H9 (cell line): ENCODE measurements around the gene ZNF71. TPM values are rescaled to one million over a fixed set of nuclear protein-coding genes. Genes with fewer than 3 reads are reported as not detected.

Experiments
- DNase-seq: peaks from one replicate; pipeline ENCODE4 v3.0.0-alpha.2; 2017
- H2AFZ ChIP-seq: one replicate; pipeline ENCODE4 v1.6.1; 2013; ENCODE audit warnings: mild to moderate bottlenecking, low read length, control low read depth, moderate library complexity
- H2AK5ac ChIP-seq: 2 replicates; pipeline ENCODE4 v1.6.1; 2013; ENCODE audit warnings: low read length, control low read depth, mixed read lengths; ENCODE audit not compliant: insufficient read length
- H2BK120ac ChIP-seq: one replicate; pipeline ENCODE4 v1.6.1; 2013; ENCODE audit warnings: low read depth, mild to moderate bottlenecking, low read length, control low read depth, inconsistent platforms; ENCODE audit not compliant: poor library complexity, severe bottlenecking
- H2BK12ac ChIP-seq: 2 replicates; pipeline ENCODE4 v1.6.1; 2013; ENCODE audit warnings: low read length, control low read depth, mixed read lengths, low read depth; ENCODE audit not compliant: insufficient read length
- H2BK15ac ChIP-seq: 2 replicates; pipeline ENCODE4 v1.6.1; 2013; ENCODE audit warnings: low read depth, low read length, control low read depth
- H2BK20ac ChIP-seq: one replicate; pipeline ENCODE4 v1.6.1; 2013; ENCODE audit warnings: low read depth, mild to moderate bottlenecking, low read length, control low read depth, inconsistent platforms; ENCODE audit not compliant: poor library complexity, severe bottlenecking
- H2BK5ac ChIP-seq: 2 replicates; pipeline ENCODE4 v1.6.1; 2013; ENCODE audit warnings: low read length, control low read depth, mixed read lengths; ENCODE audit not compliant: insufficient read length
- H3K14ac ChIP-seq: 2 replicates; pipeline ENCODE4 v1.6.1; 2013; ENCODE audit warnings: low read length, control low read depth; ENCODE audit not compliant: insufficient read depth
- H3K18ac ChIP-seq: 2 replicates; pipeline ENCODE4 v1.6.1; 2013; ENCODE audit warnings: low read depth, mild to moderate bottlenecking, mixed read lengths, low read length, control low read depth; ENCODE audit not compliant: insufficient read length
- H3K23ac ChIP-seq: 2 replicates; pipeline ENCODE4 v1.6.1; 2013; ENCODE audit warnings: low read length, control low read depth, mixed read lengths, low read depth; ENCODE audit not compliant: insufficient read length
- H3K23me2 ChIP-seq: 2 replicates; pipeline ENCODE4 v1.6.1; 2013; ENCODE audit warnings: low read depth, mild to moderate bottlenecking, mixed read lengths, low read length, control low read depth; ENCODE audit not compliant: insufficient read length, poor library complexity, severe bottlenecking
- H3K27ac ChIP-seq: 2 replicates; pipeline ENCODE4 v1.5.1; 2013; ENCODE audit warnings: low read length, control low read depth, mixed read lengths, low read depth; ENCODE audit not compliant: insufficient read length
- H3K27me3 ChIP-seq: 2 replicates; pipeline ENCODE4 v1.6.1; 2013; ENCODE audit warnings: low read length, control low read depth, inconsistent platforms; ENCODE audit not compliant: insufficient read depth
- H3K4ac ChIP-seq: 2 replicates; pipeline ENCODE4 v1.6.1; 2013; ENCODE audit warnings: low read depth, mild to moderate bottlenecking, control low read depth, inconsistent platforms, low read length, moderate library complexity
- H3K4me1 ChIP-seq: 2 replicates; pipeline ENCODE4 v1.6.1; 2013; ENCODE audit warnings: low read length, control low read depth, inconsistent platforms; ENCODE audit not compliant: insufficient read depth
- H3K4me2 ChIP-seq: 2 replicates; pipeline ENCODE4 v1.6.1; 2013; ENCODE audit warnings: low read length, control low read depth, mixed read lengths; ENCODE audit not compliant: insufficient read length, insufficient read depth
- H3K56ac ChIP-seq: 2 replicates; pipeline ENCODE4 v1.6.1; 2013; ENCODE audit warnings: low read depth, mild to moderate bottlenecking, mixed read lengths, low read length, control low read depth; ENCODE audit not compliant: insufficient read length
- H3K79me1 ChIP-seq: 2 replicates; pipeline ENCODE4 v1.6.1; 2013; ENCODE audit warnings: low read depth, mild to moderate bottlenecking, moderate library complexity, low read length, control low read depth, inconsistent platforms; ENCODE audit not compliant: insufficient read depth, poor library complexity, severe bottlenecking
- H3K79me2 ChIP-seq: 2 replicates; pipeline ENCODE4 v1.6.1; 2013; ENCODE audit warnings: low read length, control low read depth, inconsistent platforms; ENCODE audit not compliant: insufficient read depth
- H3K9ac ChIP-seq: 2 replicates; pipeline ENCODE4 v1.6.1; 2013; ENCODE audit warnings: low read length, control low read depth, mixed read lengths; ENCODE audit not compliant: insufficient read length; ENCODE audit errors: extremely low read depth
- H3K9me3 ChIP-seq: one replicate; pipeline ENCODE4 v1.6.1; 2013; ENCODE audit warnings: low read depth, low read length, inconsistent platforms; ENCODE audit not compliant: control insufficient read depth
- H3T11ph ChIP-seq: one replicate; pipeline ENCODE4 v1.6.1; 2013; ENCODE audit warnings: mild to moderate bottlenecking, low read length, control low read depth, inconsistent platforms
- H4K20me1 ChIP-seq: one replicate; pipeline ENCODE4 v1.6.1; 2013; ENCODE audit not compliant: control insufficient read depth, insufficient read length, insufficient read depth
- H4K5ac ChIP-seq: 2 replicates; pipeline ENCODE4 v1.6.1; 2013; ENCODE audit warnings: low read depth, mild to moderate bottlenecking, mixed read lengths, low read length, control low read depth; ENCODE audit not compliant: insufficient read length
- H4K8ac ChIP-seq: replicated peaks from 2 replicates; pipeline ENCODE4 v1.6.1; 2013; ENCODE audit warnings: low read length, control low read depth, mixed read lengths, low read depth; ENCODE audit not compliant: insufficient read length
- H4K91ac ChIP-seq: 2 replicates; pipeline ENCODE4 v1.6.1; 2013; ENCODE audit warnings: low read depth, mild to moderate bottlenecking, moderate library complexity, mixed read lengths, low read length, control low read depth; ENCODE audit not compliant: insufficient read length
- H3K27ac Mint-ChIP-seq, 3 experiments: 2 replicates in 2 of 3; 3 replicates in 1 of 3; pipeline ENCODE4 v1.8.0; 2020 to 2021; ENCODE audit warnings: mixed read lengths in 3 of 3, mild to moderate bottlenecking in 1 of 3, moderate library complexity in 1 of 3
- H3K27me3 Mint-ChIP-seq: 2 replicates; pipeline ENCODE4 v1.8.0; 2021; ENCODE audit warnings: low read depth, mild to moderate bottlenecking, moderate library complexity, mixed read lengths
- H3K36me3 Mint-ChIP-seq, 3 experiments: 2 replicates in 2 of 3; 3 replicates in 1 of 3; pipeline ENCODE4 v1.8.0; 2020 to 2021; ENCODE audit warnings: low read depth in 3 of 3, mixed read lengths in 3 of 3; ENCODE audit not compliant: insufficient read depth in 1 of 3
- H3K4me1 Mint-ChIP-seq, 2 experiments: 2 replicates each; pipeline ENCODE4 v1.8.0; 2020; ENCODE audit warnings: mixed read lengths in 2 of 2
- H3K4me3 Mint-ChIP-seq, 2 experiments: 2 replicates in 1 of 2; 3 replicates in 1 of 2; pipeline ENCODE4 v1.8.0; 2020 to 2021; ENCODE audit warnings: mild to moderate bottlenecking in 2 of 2, mixed read lengths in 2 of 2, moderate library complexity in 1 of 2
- H3K9me3 Mint-ChIP-seq, 2 experiments: 2 replicates in 1 of 2; 3 replicates in 1 of 2; pipeline ENCODE4 v1.8.0; 2020; ENCODE audit warnings: mild to moderate bottlenecking in 2 of 2, mixed read lengths in 2 of 2, moderate library complexity in 1 of 2
- CTCF ChIP-seq: fragments of 200-600 bp; sonication (generic); conservative IDR thresholded peaks from 3 replicates; pipeline ENCODE4 v1.8.0; 2021; ENCODE audit warnings: antibody characterized with exemption, mild to moderate bottlenecking
- whole genome bisulfite sequencing: extraction: QIAGEN DNeasy Blood & Tissue Kit; methylation state at CpG from one replicate; pipeline ENCODE4 v1.1.7; 2013; ENCODE audit warnings: missing lambda C conversion rate, low lambda C conversion rate, mixed read lengths; ENCODE audit not compliant: insufficient read length; ENCODE audit errors: extremely low coverage; 5-methylcytosine and 5-hydroxymethylcytosine counted together
- total RNA-seq: library from RNA; stranded (reverse); gene quantifications from 2 replicates; pipeline ENCODE4 v1.2.1, GENCODE V29; 2021

The ZNF71 gene
- total RNA-seq, 1 experiment from 2014 or later, result 7.2 TPM

GRCh38 chr19:56667311-56667870 lies 72.3 kb downstream of the ZNF71 start:
- Histone ChIP-seq H3K18ac (no peak overlapping the region), H3K79me2 (no peaks in the 10 kb centered on the region; the same call in 1 of the 2 replicates), H3T11ph (no peak overlapping the region), H3K23me2 (peaks cover 3% of the 10 kb centered on the region), H3K14ac (no peak overlapping the region), H3K79me1 (no peaks in the 10 kb centered on the region), H4K8ac (no peak overlapping the region), H2BK12ac (no peak overlapping the region), H3K4me2 (no peak overlapping the region), H3K4me1 (no peaks in the 10 kb centered on the region), H2AFZ (no peak overlapping the region), H3K23ac (no peak overlapping the region), H2AK5ac (no peak overlapping the region), H2BK5ac (no peak overlapping the region), H4K5ac (no peak overlapping the region), H3K27ac (no peak overlapping the region), H2BK15ac (no peak overlapping the region), H4K91ac (no peak overlapping the region), H3K4ac (no peak overlapping the region), H3K9me3 (peaks cover 48% of the 10 kb centered on the region), H4K20me1 (no peaks in the 10 kb centered on the region), H2BK20ac (no peak overlapping the region), H2BK120ac (no peak overlapping the region), H3K9ac (no peak overlapping the region), H3K27me3 (no peaks in the 10 kb centered on the region), H3K56ac (no peak overlapping the region)
- Mint-ChIP-seq H3K27me3 (peaks cover 2% of the 10 kb centered on the region), H3K9me3 (peaks cover 82 to 90% of the 10 kb centered on the region in 2 experiments), H3K4me3 (no peak overlapping the region), H3K4me1 (no peaks in the 10 kb centered on the region), H3K27ac (no peak overlapping the region), H3K36me3 (peaks cover 19 to 22% (median 20%) of the 10 kb centered on the region in 3 experiments; a peak in 6 of 7 replicates)
- no peak for DNase-seq
- WGBS, result no CpG with 5 or more reads among the region's 6 CpGs
- no peak for TF ChIP-seq CTCF
